Osteoblast (primary cell): ENCODE measurements around the gene HFE. TPM values are rescaled to one million over a fixed set of nuclear protein-coding genes. Genes with fewer than 3 reads are reported as not detected.

Source experiments
- DNase-seq: peaks from one replicate; pipeline ENCODE4 v3.0.0; 2011; ENCODE audit warnings: low spot score, mixed read lengths; ENCODE audit not compliant: insufficient read length; ENCODE audit errors: missing footprints
- H2AFZ ChIP-seq: 2 replicates; pipeline ENCODE4 v1.6.0; 2011; ENCODE audit warnings: mild to moderate bottlenecking, low read length
- H3K27ac ChIP-seq: 2 replicates; pipeline ENCODE4 v1.5.1; 2011; ENCODE audit warnings: mild to moderate bottlenecking, low read depth, low read length, moderate library complexity
- H3K27me3 ChIP-seq: 2 replicates; pipeline ENCODE4 v1.6.0; 2012; ENCODE audit warnings: mild to moderate bottlenecking, control low read depth, inconsistent platforms, low read length, moderate library complexity; ENCODE audit not compliant: insufficient read depth
- H3K36me3 ChIP-seq: 2 replicates; pipeline ENCODE4 v1.5.1; 2011; ENCODE audit warnings: mild to moderate bottlenecking, low read length, control low read depth, moderate library complexity; ENCODE audit not compliant: insufficient read depth
- H3K4me1 ChIP-seq: 2 replicates; pipeline ENCODE4 v1.5.1; 2011; ENCODE audit warnings: mild to moderate bottlenecking, low read length, control low read depth, moderate library complexity; ENCODE audit not compliant: insufficient read depth
- H3K4me2 ChIP-seq: 2 replicates; pipeline ENCODE4 v1.6.0; 2011; ENCODE audit warnings: mild to moderate bottlenecking, low read length; ENCODE audit not compliant: insufficient read depth
- H3K4me3 ChIP-seq: fragments of 200-600 bp; sonication (generic); 3 replicates; pipeline ENCODE4 v1.5.1; 2012; ENCODE audit warnings: mild to moderate bottlenecking, low read length, inconsistent platforms; ENCODE audit not compliant: insufficient read depth
- H3K79me2 ChIP-seq: 2 replicates; pipeline ENCODE4 v1.6.0; 2012; ENCODE audit warnings: mild to moderate bottlenecking, low read length, control low read depth, inconsistent platforms; ENCODE audit not compliant: insufficient read depth
- H3K9me3 ChIP-seq: 2 replicates; pipeline ENCODE4 v1.5.1; 2011; ENCODE audit warnings: low read depth, low read length, control low read depth
- H4K20me1 ChIP-seq: 2 replicates; pipeline ENCODE4 v1.6.0; 2012; ENCODE audit warnings: mild to moderate bottlenecking, low read length, control low read depth; ENCODE audit not compliant: insufficient read depth
- total RNA-seq: library from RNA; depleted of rRNA; stranded (reverse); fragments of >200 nt; gene quantifications from 2 replicates; pipeline ENCODE4 v1.2.3, GENCODE V29; 2012
- TF ChIP-seq, protein P1 (sequence below): IDR thresholded peaks from 2 replicates; pipeline ENCODE4 v1.5.1; 2011; ENCODE audit warnings: mild to moderate bottlenecking, low read depth, low read length, moderate library complexity; ENCODE audit errors: extremely low read depth

The HFE gene
- total RNA-seq, 1 donor, result 14.1 TPM

- H4K20me1 ChIP-seq, result no peaks in the 10 kb centered on the region
These were observed 49.1 kb downstream of the HFE start for GRCh38 chr6:26136321-26136720.

GRCh38 chr6:26140254-26140966 is 53.2 kb downstream of the HFE start:
- no peak for DNase-seq
- no peaks in the 10 kb centered on the region for H4K20me1 ChIP-seq
- H3K36me3 ChIP-seq, result peaks cover 8% of the 10 kb centered on the region
- no peak overlapping the region for H3K4me2 ChIP-seq
- H3K27ac ChIP-seq, result no peak overlapping the region
- H3K9me3 ChIP-seq, result no peaks in the 10 kb centered on the region
- no peaks in the 10 kb centered on the region for H3K79me2 ChIP-seq
- no peaks in the 10 kb centered on the region for H3K27me3 ChIP-seq
- H3K4me3 ChIP-seq, result no peak overlapping the region
- TF ChIP-seq, protein P1, sequence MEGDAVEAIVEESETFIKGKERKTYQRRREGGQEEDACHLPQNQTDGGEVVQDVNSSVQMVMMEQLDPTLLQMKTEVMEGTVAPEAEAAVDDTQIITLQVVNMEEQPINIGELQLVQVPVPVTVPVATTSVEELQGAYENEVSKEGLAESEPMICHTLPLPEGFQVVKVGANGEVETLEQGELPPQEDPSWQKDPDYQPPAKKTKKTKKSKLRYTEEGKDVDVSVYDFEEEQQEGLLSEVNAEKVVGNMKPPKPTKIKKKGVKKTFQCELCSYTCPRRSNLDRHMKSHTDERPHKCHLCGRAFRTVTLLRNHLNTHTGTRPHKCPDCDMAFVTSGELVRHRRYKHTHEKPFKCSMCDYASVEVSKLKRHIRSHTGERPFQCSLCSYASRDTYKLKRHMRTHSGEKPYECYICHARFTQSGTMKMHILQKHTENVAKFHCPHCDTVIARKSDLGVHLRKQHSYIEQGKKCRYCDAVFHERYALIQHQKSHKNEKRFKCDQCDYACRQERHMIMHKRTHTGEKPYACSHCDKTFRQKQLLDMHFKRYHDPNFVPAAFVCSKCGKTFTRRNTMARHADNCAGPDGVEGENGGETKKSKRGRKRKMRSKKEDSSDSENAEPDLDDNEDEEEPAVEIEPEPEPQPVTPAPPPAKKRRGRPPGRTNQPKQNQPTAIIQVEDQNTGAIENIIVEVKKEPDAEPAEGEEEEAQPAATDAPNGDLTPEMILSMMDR, result no peak
- no peak overlapping the region for H2AFZ ChIP-seq
- H3K4me1 ChIP-seq, result peaks cover 4% of the 10 kb centered on the region

More at GRCh38 chr6:26136321-26136720, 49.1 kb downstream of the HFE start:
- no peak overlapping the region for H3K4me3 ChIP-seq
- H2AFZ ChIP-seq, result no peak overlapping the region
- peaks cover 8% of the 10 kb centered on the region for H3K36me3 ChIP-seq
- no peak for DNase-seq
- no peak overlapping the region for H3K4me2 ChIP-seq
- H3K27me3 ChIP-seq, result no peaks in the 10 kb centered on the region
- H3K27ac ChIP-seq, result no peak overlapping the region
- peaks cover under 1% of the 10 kb centered on the region for H3K79me2 ChIP-seq
- peaks cover 1% of the 10 kb centered on the region for H3K4me1 ChIP-seq
- TF ChIP-seq, protein P1, result no peak
- no peaks in the 10 kb centered on the region for H3K9me3 ChIP-seq

- DNase-seq, result no peak
- TF ChIP-seq, protein P1, result no peak
- no peak overlapping the region for H3K4me3 ChIP-seq
- H3K4me2 ChIP-seq, result no peak overlapping the region
- H3K4me1 ChIP-seq, result peaks cover 4% of the 10 kb centered on the region
- no peaks in the 10 kb centered on the region for H4K20me1 ChIP-seq
- no peaks in the 10 kb centered on the region for H3K27me3 ChIP-seq
- H3K9me3 ChIP-seq, result no peaks in the 10 kb centered on the region
- H3K27ac ChIP-seq, result no peak overlapping the region
- H3K79me2 ChIP-seq, result no peaks in the 10 kb centered on the region
- peaks cover 8% of the 10 kb centered on the region for H3K36me3 ChIP-seq
- H2AFZ ChIP-seq, result no peak overlapping the region
These were observed 53.7 kb downstream of the HFE start for GRCh38 chr6:26140967-26141294.

DNA sequence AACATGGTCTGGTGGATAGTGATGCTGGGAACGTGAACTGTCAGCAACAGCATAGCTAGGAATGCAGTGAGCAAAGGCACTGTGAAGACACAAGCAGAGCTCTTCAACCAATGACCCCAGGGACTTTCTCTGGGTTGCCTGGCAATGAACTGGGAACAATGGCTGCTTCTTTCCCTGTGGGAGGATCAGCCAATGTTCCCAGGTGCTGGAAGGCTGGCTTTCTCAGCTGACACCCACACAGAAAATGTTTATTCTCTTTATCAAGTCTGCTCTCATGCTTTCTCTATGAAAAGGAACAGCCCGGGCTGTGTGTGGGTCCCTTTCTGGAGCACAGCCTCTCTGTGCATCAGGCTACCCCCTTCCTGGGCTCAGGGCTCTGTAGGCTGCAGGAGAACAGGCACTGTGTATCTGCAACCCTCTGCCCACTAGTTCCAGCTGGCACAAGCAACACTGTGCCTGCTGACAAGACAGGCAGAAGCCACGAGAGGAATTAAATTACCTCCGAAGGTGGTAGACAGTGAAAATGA is 54.2 kb downstream of the HFE start:
- no peaks in the 10 kb centered on the region for H3K79me2 ChIP-seq
- no peak for DNase-seq
- H3K27me3 ChIP-seq, result no peaks in the 10 kb centered on the region
- H3K9me3 ChIP-seq, result no peaks in the 10 kb centered on the region
- no peak overlapping the region for H2AFZ ChIP-seq
- H3K36me3 ChIP-seq, result peaks cover 8% of the 10 kb centered on the region
- peaks cover 4% of the 10 kb centered on the region for H3K4me1 ChIP-seq
- H3K4me2 ChIP-seq, result no peak overlapping the region
- no peak overlapping the region for H3K4me3 ChIP-seq
- H4K20me1 ChIP-seq, result no peaks in the 10 kb centered on the region
- TF ChIP-seq, protein P1, result no peak
- no peak overlapping the region for H3K27ac ChIP-seq
